HG02588 (cell line): Measurements from ENCODE around the gene BTBD9.

ENCODE experiments used
- ATAC-seq: cut with Tn5 transposase; IDR thresholded peaks from one replicate; pipeline ENCODE4 v1.9.1; 2021; ENCODE audit warnings: mild to moderate bottlenecking, moderate library complexity; ENCODE audit not compliant: unreplicated experiment

Gene BTBD9

DNA sequence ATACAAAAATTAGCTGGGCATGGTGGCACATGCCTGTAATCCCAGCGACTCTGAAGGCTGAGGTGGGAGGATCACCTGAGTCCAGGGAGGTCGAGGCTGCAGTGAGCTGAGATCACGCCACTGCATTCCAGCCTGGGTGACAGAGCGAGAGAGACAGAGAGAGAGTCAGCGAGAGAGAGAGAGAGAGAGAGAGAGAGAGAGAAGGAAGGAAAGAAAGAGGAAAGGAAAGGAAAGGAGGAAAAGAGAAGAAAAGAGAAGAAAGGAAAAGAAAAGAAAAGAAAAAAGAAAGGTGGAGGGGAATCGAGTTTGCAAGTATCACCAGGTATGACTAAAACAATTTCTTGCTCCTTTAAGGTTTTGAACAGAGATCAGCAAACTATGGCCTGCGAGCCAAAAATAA is 152.3 kb downstream of the BTBD9 start:
- no peak for ATAC-seq

DNA sequence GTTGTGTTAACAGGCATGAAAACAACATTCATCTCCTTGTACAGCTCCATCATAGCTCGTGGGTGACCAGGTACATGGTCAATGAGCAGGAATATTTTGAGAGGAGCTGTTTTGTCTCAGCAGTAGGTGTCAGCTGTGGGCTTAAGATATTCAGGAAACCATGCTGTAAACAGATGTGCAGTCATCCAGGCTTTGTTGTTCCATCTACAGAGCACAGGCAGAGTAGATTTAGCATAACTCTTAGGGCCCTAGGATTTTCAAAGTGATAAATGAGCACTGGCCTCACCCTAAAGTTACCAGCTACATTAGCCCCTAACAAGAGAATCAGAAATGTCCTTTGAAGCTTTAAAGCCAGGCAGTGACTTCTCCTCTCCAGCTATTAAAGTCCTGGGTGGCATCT is 154.2 kb downstream of the BTBD9 start:
- no peak for ATAC-seq

DNA sequence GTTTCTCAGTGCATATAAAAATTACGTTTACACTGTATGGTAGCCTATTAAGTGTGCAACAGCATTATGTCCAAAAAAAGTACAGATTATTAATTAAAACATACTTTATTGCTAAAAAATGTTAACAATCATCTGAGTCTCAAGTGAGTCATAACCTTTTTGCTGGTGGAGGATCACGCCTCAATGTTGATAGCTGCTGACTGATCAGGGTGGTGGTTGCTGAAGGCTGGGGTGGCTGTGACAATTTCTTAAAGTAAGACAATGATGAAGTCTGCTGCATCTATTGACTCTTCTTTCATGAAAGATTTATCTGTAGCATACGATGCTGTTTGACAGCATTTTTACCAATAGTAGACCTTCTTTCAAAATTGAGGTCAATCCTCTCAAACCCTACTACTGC is 155.1 kb downstream of the BTBD9 start:
- ATAC-seq = no peak

DNA sequence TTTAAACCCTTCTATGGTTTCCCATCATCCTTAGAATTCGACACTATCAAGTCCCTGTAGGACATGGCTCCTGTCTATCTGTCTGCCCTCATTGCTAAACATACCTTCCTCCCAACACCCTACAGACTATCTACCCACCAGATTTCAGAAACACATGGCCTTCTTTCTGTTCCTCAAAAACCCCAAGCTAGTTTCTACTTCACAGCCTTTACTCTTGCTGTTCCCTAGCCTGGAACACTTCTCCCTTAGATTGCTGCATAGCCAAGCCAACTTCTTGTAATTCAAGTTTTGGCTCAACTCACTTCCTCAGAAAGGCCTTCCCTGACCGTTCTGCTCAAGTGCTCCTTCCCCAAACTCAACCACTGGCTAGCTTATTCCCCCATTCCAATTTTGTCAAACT is 156.2 kb downstream of the BTBD9 start:
- no peak for ATAC-seq

DNA sequence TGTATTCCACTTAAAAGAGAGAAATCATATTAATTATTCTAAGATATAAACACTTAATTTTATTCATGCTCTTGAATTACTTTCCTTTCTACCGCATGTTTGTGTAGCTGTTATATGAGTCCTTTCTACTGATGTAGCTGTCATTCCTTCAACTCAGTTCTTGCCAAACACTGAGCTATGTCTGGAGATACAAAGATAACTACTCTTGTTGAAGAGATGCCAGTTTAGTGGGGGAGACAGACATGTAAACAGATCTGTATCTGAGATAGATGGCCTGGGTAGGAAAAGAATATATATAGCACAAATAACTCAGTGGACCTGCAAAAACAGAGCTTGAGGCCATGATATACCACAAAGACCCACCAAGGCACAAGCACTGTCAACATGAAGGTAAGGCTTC is 157.3 kb downstream of the BTBD9 start:
- ATAC-seq = no peak

DNA sequence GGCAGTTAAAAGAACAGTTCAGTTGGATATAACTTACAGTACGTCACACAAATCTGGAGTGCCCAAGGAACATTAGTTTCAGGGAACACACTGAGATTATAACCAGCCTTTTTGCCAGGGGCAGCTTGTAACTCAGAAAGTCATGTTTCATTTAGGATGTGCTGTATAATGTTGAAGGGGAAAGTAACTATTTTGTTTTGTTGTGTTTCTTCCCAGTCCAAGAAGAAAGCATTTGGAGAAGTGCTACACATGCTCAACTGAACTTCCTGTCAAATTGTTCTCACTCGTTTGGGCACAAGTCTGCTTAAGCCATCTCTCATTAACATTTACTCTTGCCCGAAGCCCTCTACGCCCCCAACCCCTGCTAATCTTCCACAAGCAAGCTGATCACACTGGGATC is 157.9 kb downstream of the BTBD9 start:
- no peak for ATAC-seq

DNA sequence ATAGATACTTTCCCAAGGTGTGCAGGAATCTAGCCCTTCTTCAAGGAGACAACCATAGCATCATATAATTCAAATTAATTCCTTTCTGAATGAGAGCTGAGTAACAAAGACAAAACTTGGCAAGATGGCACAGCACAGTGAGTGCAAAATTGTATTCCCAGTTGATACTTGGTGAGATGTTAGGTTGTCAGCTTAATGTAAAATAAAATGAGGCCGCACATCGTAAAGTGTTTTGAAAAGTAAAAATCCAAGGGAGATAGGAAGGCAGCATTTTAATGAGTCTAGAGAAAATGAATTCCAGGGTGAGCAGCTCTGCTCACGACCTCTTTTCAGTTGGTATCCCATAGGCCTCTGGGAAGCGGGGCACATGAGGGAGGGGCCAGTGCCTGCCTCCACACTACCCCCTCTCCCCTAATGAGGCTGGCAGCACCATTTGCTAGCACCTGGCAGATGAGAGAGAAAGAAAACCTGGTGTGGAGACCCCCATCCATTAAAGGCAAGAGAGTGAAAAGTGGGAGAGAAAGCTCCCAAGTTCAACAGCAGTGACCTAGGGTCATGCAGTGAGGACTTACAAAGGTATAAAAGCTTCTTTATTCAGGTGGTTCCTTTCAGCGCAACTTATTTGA is 158.4 kb downstream of the BTBD9 start:
- no peak for ATAC-seq

DNA sequence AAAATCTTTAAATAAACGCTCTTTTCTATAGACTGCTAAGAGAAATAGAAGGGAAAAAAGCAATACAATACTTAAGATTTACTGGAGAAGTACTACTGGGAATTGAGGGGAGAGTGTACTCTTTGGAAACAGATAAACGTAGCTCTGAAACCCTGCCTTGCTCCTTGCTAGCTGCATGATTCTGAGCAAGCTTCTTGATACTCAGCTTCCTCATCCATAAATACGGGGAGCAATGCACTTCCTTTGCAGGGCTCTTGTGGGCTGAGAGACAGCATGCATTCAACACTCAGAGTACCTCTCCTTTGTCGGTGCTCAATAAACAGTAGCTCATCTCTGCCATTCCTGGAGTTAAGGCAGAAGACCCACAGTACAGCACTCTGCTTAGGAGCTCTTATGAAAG is 159.7 kb downstream of the BTBD9 start:
- ATAC-seq = no peak

DNA sequence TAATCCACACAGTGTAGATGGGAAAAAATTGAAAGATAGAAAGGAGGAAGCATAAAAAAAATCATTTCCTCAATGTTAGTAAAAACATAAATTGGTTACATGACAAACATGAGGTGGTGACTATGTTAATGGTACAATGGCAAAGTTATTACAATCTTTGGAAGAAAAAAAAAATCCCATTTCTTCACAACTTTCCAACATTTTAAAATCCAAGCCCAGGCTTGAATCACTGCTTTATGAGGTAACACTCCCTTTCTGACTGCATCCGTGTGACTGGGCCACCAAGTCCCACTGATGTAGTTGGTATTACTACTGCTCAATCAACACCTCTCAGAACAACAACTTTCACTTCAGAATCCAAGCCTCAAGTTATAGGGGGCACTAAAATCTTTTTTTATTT is 160.4 kb downstream of the BTBD9 start:
- ATAC-seq = no peak

DNA sequence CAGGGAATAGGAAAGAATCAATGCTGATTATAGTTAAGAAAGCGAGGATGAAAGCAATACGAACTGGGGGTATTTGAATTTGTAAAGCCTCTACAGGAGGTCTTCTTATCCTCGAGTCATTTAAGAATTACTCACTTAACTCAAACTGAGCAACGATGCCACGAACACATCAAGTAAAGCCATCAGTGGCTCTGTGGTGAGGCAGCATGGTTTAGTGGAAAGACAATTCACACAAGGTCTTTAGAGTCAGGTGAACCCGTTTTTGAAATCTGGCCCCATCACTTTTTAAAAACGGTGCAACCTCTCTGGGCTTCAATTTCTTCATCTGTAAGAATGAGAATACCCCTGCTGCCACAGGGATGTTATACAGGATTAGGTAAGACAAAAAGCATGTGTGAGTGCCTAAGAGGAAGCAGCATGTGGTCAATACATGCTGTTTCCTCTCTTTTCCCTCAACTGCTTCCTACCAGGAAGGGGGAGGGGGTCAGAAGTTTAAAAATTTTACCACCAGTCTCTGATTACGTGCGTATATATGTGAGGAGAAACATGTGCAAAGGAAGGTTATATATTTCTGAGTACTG is 162.0 kb downstream of the BTBD9 start:
- ATAC-seq = no peak

DNA sequence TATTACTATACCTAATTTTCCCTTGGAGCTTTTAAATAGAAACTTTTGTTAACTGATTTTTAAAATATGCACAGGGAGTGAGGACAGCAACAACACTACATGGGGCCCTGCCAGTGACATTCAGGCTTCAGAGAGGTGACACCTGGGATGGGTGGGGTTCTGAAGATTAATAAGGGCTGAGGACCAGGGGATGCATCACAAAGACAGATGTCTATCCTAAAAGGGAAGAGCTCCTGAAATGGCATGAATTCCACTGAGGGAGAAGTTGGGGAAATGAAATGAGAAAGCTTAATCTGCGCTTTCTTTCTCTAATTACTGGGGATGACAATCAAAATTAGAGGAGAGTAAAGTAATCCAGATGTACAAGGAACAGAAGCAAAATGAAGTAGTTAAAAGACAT is 162.8 kb downstream of the BTBD9 start:
- ATAC-seq = no peak

DNA sequence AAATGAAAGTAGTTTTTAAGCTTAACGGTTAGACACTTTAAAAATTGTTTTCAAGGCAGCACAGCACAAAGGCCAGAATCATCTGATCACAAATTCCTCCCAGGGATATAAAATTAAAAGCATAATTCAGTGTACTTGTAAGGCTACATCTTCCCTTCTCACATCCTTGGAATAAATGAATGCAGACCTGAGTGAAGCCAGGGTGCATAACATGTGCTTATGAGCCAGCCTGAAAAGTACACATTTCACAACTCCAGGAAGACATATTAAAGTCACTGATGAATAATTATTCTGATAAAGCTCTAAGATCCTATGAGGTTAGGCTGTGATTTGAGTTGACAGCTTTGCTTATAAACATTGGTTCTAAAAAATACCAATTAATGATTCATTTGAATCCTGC is 163.6 kb downstream of the BTBD9 start:
- no peak for ATAC-seq

DNA sequence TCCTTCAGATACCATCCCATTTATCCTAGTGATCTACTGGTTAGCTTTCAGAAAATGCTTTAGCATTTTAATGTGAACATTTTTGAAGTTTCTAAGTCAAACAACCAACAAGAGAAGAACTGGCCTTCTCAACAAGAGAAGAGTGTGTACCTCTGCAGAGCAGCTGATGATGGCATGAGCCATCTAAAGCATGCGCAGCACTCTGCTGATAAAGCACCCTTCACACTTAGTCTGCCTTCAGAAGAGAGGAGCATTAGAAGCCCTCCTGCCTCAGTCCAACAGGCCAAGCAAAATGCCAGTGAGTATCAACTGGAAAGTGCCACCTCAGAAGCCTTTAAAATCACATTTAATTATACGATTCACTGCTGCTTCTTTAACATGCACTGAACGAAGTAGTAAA is 169.2 kb downstream of the BTBD9 start:
- no peak for ATAC-seq

DNA sequence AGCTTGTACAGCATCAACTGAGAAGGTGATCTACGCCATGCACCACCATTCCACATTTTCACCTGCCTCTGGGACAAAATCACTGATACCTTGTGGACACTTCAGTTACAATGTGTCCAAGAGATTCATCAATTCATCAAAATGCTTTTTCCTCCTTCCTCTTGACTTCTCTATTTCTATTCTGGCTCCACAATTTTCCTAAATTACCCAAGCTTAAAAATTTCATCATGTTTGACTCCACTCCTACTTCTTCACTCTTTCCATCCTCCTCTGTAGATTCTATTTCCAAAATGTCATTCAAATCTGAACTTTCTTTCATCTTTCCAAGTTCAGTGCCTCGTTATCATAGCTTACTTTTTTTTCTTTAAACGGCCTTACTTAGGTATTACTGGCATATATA is 172.2 kb downstream of the BTBD9 start:
- no peak for ATAC-seq

DNA sequence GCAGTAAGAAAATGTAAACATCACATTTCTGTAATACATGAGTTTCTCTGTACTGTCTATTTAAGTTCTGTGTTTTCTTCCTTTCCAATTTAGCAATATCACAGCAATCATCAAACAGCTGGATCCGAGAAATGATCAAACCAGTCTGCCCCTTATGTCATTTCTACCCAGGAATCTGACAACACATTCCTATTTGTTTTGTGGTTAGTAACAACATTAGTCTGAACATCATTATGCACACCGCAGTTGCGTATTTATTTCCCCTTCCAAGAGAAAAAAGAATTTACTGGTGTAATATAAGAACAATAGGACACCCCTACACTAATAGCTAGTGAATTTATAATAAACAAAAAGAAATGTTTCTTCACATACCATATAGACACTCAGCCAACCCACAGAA is 179.5 kb downstream of the BTBD9 start:
- ATAC-seq = no peak

DNA sequence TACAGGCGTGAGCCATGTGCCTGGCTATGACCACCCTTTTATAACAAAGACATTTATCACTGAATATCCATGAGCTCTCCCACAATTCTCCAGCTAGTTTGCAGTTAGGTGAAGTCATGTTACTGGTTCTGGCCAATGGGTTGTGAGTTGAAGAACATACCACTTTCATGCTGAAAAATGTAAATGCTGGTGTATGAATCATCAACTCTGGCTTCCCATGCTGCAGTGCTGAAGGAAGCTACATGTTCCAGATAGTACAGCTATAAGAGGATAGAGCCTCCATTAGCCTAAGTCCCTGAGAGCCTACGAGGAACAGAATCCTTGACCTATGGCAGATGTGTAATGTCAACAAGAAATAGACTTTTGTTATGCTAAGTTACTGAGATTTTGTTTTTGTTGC is 180.4 kb downstream of the BTBD9 start:
- no peak for ATAC-seq

DNA sequence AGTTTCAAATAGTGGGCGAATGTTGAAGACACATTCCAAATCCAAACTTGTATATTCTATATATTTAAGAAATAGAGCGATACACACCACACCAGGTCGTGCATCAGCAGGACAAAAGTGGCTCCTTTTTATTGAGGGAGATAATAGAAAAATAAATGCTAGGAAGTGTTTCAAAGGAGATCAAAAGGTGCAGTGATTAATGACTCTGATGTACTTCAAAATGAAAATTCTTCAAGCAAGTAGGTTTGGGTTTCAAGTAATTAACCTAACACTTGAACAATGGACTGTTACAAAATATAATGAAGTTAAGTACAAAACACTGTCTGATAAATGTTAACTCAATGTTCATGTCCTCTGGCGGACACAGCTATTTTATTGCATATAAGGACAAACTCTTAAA is 185.9 kb downstream of the BTBD9 start:
- no peak for ATAC-seq

DNA sequence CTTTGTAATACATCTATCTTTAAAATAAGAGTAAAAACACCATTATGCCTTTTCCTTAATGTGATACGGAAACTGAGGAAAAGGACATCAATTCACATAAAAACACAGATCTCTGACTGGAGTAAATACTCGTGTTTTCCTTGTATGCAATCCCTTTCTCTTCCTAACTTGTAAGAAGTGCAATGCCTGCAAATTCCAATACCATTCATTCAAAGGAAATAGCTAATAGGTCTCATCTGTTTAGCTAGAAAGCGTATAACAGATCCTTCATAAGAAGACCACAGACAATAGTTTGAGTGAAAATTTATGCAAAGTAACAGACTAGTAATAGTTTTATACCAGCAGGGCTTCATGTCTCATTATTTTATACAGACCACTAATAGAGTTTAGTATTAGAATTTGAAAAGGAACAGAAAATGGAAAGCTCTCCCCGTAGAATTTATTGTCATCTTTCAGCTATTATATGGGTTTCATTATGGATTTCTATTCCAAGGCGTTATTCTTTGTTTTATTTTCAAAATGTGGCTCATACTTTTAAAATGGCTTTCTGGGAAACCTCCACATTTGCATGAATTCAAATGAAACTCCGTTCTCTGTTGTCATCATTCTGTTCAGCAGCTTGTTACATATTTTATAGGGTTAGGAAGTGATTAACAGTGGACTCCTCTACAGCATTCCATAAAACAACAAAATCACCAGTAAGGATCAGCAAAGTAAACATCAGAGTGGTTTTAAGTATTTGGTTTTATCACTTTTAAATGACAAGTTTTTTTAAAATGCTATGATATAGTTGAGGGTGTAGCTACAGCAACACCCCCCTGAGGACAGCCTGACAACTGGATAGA is 186.7 kb downstream of the BTBD9 start:
- ATAC-seq = no peak

DNA sequence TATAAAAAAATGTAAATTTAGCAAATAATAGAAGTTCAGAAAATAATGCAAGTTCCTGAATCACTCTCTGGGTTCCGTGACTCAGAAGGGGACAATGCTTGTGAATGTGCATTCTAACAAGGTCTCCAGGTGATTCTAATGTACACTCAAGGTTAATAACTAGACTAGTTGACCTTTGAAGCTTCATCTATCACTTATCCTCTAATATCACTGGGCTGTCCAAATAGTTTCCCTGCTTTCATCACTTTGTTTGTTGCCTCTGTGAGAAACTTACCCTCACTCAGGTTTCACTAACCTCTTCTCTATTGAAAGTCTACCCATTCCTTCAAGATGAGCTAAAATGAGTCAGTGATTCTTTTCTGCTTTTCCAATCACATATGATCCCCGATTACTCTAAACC is 189.0 kb downstream of the BTBD9 start:
- ATAC-seq = no peak

DNA sequence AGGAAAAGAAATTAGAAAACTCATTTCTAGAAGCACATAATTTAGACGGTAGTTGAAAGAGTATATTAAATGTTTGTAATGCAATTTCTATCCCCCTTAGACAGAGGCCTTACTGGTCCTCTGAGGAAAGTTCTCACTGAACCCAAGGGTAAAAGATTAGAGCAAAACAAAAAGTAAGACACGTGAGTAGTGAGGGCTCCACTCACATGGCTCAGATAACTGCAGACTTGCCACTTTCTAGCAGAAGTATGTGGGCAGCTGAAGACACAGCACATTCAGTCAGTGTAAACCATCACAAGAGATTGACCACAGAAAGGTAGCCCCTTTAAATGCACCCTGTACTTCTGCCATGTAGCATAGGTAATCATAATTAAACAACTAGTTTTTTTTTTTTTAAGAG is 193.8 kb downstream of the BTBD9 start:
- no peak for ATAC-seq

DNA sequence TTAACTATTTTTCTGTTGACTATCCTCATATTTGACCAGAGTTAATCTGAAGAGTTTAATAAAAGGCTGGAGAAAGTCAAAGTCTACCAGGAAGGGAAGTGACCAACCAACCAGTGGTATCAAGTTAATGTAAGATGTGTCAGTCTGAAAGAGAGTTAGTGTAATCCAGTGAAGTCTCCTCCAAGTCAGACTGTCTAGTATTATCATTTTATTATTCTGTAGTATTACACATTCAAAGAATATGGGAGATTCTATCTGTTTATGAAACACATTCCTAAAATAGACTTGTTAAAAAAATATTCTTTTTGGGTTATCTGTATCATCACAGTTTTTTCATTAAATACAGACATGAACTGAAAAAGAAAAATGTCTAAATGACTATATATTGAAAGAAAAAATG is 194.4 kb downstream of the BTBD9 start:
- ATAC-seq = no peak

DNA sequence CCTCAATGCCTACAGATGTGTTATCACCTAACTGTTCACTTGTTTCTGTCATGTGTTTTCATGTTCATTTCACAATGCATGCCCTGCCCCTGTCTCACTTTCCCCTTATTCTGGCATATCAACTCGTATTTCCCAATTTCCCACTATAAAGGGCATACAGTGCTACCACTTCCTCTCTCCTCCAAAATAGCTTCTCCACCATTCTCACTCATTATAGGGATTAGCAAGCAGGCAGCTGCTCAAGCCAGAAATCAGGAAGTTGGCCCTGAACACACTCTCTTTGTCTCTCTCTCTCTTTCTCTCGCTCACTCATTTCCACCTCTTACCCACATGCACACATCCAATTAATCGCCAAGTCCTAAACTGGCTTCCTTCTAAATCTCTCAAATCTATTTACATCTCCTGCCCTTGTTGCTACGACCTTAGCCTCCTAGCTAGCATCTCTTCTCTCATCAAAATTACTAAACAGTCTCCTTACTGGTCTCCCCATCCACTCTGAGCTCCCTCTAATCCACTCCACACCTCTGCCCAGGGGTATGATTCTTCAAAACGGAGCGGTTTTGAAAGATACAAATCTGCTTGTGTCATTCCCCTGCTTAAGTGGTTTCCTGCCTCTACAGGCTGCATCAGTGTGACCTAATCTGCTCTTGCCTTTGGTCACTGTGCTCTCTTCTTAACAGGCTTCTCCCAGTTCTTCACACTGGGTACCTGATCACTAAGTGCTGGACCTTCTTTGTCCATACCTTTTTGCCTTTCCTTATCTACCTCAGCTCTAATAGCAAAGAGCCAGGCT is 196.2 kb downstream of the BTBD9 start:
- no peak for ATAC-seq
